Heart left ventricle (tissue), 13 donors: ENCODE data around the gene KRTAP5-5.

Experiments
- POLR2A ChIP-seq, 2 donors: fragments of 450-650 bp; IDR thresholded peaks; one replicate each; pipeline ENCODE4 v1.6.1; 2017; ENCODE audit warnings: antibody characterized with exemption in 2 of 2, mild to moderate bottlenecking in 2 of 2, moderate library complexity in 2 of 2
- TF ChIP-seq, protein P1 (sequence below), 12 donors: fragments of 200-600 bp; sonication (generic) in 4 of 12; IDR thresholded peaks; one replicate each; pipeline versions ENCODE4 v1.5.0 to v1.8.0; 2018 to 2022; ENCODE audit warnings: antibody characterized with exemption in 12 of 12, mild to moderate bottlenecking in 5 of 12
- donor health status: ischemic (EF 13 %, LVEDD 7.1; RV severe dilation, severe dysfunction).
- donor health status: DM: no; HTN: yes; CAD: no.
- donor health status: DM: no; HTN: no; CAD: no.
- donor health status: ischemic (EF 25% LVEDD 6.9; RV normal size, moderate dysfunction).
- donor health status: ischemic (EF 25% LVEDD 5.7; RV mildly dilated, moderate dysfunction).
- donor health status: ischemic (EF 35%, LVEDD 5.7; RV mildly dilated, moderate dysfunction).
- donor health status: nonischemic (EF 11% LVEDD 7.7; RV severe dilation, severe dysfunction).
- donor health status: DM: yes; HTN: yes; CAD: no.
- donor health status: PGD.
- donor health status: ischemic (EF 29% LVEDD 5.4; RV normal size, mild dysfunction).
- donor health status: nonischemic (EF 23%, LVEDD 6.1; RV moderate dilation, normal function).

DNA sequence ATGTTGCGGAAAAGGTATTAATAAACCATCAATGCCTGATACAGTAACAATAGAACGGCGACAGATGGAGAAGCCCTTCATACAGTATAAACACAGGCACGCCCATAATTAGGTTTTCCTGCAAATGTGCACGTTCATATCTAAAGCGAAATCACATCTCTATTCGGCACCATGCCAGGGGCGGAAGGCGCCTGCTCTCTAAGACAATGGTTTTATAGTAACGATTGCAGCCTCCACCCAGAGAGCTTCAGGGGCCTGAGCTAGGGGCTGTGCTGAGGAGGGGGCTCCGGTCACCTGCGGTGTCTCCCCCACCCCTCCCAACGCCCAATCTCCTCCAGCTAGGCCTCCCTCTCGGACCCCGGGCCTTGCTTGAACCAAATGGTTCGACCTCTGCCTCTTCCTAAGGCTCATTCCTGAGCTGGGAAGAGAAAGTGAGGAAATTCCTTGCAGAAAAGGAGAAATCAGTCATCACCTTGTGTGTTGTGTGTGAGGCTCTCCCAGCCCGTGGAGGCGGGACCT is 9.6 kb downstream of the KRTAP5-5 start:
- TF ChIP-seq, protein P1, sequence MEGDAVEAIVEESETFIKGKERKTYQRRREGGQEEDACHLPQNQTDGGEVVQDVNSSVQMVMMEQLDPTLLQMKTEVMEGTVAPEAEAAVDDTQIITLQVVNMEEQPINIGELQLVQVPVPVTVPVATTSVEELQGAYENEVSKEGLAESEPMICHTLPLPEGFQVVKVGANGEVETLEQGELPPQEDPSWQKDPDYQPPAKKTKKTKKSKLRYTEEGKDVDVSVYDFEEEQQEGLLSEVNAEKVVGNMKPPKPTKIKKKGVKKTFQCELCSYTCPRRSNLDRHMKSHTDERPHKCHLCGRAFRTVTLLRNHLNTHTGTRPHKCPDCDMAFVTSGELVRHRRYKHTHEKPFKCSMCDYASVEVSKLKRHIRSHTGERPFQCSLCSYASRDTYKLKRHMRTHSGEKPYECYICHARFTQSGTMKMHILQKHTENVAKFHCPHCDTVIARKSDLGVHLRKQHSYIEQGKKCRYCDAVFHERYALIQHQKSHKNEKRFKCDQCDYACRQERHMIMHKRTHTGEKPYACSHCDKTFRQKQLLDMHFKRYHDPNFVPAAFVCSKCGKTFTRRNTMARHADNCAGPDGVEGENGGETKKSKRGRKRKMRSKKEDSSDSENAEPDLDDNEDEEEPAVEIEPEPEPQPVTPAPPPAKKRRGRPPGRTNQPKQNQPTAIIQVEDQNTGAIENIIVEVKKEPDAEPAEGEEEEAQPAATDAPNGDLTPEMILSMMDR (IDR thresholded peaks at IDR 0.05): no peak
- TF ChIP-seq POLR2A (IDR thresholded peaks at IDR 0.05): no peak
